ENCODE results near the gene PRRT1B. TPM values are rescaled to one million over a fixed set of nuclear protein-coding genes. Genes with fewer than 3 reads are reported as not detected.
"Not testable (repeated sequence)": the region's sequence is repeated elsewhere in the genome, so short reads cannot be mapped to it uniquely, and the experiment has no call there.

The PRRT1B gene
- total RNA-seq, 1 experiment from 2014 or later, result not detected

GRCh38 chr9:131546336-131547084 lies 1.2 kb downstream of the PRRT1B start:
- no peak for DNase-seq (ENCODE audit: extremely low read depth, low read depth)

DNA sequence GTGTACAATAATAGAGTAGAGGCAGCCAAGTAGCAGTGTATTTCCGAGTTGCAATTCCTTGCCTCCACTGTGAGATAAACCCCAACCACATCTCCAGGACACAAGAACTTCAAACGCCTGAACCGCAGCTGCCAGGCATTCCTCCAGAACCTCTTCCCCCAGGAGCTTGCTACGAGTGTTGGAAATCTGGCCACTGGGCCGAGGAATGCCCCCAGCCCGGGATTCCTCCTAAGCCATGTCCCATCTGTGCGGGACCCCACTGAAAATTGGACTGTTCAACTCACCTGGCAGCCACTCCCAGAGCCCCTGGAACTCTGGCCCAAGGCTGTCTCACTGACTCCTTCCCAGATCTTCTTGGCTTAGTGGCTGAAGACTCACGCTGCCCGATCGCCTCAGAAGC lies 3.9 kb downstream of the PRRT1B start:
- DNase-seq (ENCODE audit: extremely low read depth, low read depth), result not testable (repeated sequence)

- DNase-seq (ENCODE audit: extremely low read depth, low read depth), result not testable (repeated sequence)
Observed at GRCh38 chr9:131550465-131550864, 5.1 kb downstream of the PRRT1B start.

- DNase-seq (ENCODE audit: extremely low read depth, low read depth), result no peak
Observed at GRCh38 chr9:131552030-131552429, 6.7 kb downstream of the PRRT1B start.

- no peak for DNase-seq (ENCODE audit: extremely low read depth, low read depth)
Observed at GRCh38 chr9:131554087-131554842, 8.9 kb downstream of the PRRT1B start.

- DNase-seq (ENCODE audit: extremely low read depth, low read depth), result no peak
Observed at GRCh38 chr9:131554843-131555351, 9.6 kb downstream of the PRRT1B start.

- no peak for DNase-seq (ENCODE audit: extremely low read depth, low read depth)
Observed at GRCh38 chr9:131555841-131556673, 10.7 kb downstream of the PRRT1B start.

GRCh38 chr9:131557855-131558548 lies 12.7 kb downstream of the PRRT1B start:
- no peak for DNase-seq (ENCODE audit: extremely low read depth, low read depth)

DNA sequence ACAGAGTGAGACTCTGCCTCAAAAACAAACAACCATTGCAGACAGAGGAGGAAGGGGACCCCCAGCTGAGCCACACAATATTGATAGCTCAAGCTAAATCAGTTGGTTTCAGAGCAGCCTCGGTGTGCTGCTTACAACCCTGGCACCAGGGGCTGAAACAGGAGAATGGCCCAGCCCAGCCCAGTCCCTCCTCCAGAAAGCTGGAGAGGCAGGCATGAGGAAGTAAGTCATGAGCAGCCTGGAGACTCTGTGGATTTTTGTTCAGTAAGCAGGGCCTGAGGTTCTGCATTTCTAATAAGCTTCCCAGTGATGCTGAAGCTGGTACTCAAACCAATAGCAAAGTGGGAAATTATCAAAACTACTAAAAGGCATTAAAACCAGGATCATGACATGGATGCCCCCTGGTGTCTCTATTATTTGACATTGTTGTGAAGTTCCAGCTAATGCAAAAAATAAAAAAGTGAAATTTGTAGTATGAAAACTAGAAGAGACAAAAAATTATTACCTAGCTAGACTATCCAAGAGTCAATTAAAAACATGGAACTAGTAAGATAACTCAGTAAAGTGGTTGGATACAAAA lies 14.2 kb downstream of the PRRT1B start:
- no peak for DNase-seq (ENCODE audit: extremely low read depth, low read depth)

DNA sequence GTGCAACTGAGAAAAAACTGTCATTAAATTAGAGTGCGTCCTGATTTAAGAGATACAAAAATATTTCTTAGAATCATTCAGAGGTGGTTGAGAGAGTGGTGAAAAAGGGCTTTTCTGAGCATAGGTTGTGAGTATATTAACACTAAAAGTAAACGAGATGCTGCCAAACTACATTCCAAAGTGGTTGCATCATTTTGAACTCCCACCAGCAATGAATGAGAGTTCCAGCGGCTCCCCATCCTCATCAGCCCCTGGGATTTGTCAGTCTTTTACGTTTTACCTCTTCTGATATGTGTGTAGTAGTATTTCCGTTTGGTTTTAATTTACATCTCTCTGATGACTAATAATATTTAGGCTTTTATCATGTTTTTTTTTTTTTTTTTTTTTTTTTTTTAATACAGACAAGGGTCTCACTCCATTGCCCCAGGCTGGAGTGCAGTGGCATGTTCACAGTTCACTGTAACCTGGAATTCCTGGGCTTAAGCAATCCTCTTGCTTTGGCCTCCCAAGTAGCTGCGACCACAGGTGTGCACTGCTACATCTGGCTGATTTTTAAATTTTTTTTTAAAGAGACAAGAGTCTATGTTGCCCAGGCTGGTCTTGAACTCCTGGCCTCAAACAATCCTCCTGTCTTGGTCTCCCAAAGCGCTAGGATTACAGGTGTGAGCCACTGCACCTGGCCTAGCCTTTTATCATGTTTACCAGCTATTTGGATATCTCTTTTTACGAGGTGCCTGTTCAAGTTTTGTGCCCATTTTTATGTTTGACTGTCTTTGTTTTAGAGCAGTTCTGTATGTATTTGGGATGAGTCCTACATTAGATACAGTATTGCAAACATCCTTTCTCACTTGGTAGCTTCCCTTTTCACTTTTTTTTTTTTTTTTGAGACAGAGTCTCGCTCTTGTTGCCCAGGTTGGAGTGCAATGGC lies 17.0 kb downstream of the PRRT1B start:
- no peak for DNase-seq (ENCODE audit: extremely low read depth, low read depth)

- no peak for DNase-seq (ENCODE audit: extremely low read depth, low read depth)
Observed at GRCh38 chr9:131565369-131565768, 20.0 kb downstream of the PRRT1B start.

GRCh38 chr9:131566158-131566557 lies 20.8 kb downstream of the PRRT1B start:
- DNase-seq (ENCODE audit: extremely low read depth, low read depth), result no peak

- DNase-seq (ENCODE audit: extremely low read depth, low read depth), result no peak
Observed at GRCh38 chr9:131567910-131568309, 22.6 kb downstream of the PRRT1B start.

GRCh38 chr9:131574730-131575640 lies 29.7 kb downstream of the PRRT1B start:
- DNase-seq (ENCODE audit: extremely low read depth, low read depth), result no peak

DNA sequence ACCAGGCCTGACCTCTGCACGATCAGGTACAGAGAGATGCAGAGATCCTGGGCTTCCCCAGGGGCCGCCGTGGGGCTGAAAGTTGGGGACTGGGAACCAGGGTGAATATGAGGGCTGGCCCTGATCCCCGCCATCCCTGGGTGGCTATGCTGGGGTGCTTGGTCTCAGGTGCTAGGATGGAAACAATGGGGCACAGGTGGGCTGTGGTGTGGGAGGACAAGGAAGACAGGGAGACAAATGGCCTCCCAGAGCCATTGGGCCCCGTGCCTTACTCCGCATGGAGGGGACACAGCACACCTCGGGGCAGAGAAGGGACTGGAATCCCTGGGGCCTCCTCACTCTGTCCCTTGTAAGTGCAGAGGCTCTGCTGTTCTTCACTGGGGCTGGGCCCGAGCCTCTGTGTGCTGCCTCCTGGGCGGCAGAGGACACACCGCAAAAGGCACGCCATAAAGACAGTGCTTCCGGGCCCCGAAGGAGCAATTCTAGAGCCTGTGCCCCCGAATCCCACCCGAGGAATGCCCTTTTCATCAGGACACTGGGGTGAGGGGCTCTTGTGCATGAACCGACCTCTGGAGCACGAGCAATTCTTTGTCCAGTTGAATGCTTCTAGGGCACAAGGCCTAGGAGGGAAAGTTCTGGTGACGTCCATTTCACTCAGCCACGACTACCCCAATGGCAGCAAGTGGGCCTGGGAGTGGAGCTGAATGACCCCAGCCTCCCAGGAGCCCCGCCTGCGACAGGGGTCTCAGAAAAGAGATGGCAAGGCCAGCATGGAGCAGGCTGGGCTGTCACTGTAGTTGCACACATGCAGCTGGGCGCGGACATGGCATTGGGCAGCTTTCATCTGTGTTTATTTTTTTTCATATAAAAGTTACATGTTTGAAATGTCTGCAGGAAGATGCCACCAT lies 30.9 kb downstream of the PRRT1B start:
- DNase-seq (ENCODE audit: extremely low read depth, low read depth), result no peak

Data from NCI-H460 (cell line).